ENCODE data around the gene DOCK11.

DOCK11 gene

DNA sequence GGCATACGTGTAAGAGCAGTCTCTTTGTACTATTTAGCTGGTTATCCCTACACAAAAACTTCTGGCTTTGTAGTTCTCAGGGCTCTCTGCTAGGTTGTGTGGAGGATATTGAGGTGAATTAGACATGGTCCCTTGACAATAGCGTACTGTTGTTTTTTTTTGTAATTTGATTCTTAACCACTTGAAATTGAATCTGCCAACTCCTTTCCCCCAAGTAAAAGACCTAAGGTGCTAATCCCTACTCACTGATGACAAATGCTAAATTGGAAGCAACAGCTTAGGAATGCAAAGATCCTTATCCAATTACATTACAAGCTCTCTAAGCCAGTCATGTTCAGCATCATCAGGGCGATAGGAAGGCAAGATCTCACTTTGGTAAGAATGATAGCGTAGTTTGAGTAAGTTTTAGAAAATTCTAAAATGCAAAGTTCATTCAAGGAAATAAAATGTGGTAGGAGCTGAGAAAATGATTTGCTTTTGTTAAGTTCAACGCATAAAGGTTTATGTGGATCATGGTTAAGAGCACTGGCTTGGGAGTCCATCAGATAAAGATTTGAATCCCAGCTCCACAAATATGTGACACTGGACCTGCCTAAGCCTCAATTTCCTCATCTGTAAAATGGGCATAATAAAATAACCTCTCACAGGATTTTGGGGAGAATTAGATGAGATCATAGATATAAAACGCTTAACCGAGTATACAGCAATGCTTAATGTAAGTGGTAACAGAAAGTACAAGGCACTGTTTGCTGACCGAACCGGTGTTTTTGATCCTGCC, 39.3 kb downstream of the DOCK11 start:
- FAIRE-seq, result no peak

DNA sequence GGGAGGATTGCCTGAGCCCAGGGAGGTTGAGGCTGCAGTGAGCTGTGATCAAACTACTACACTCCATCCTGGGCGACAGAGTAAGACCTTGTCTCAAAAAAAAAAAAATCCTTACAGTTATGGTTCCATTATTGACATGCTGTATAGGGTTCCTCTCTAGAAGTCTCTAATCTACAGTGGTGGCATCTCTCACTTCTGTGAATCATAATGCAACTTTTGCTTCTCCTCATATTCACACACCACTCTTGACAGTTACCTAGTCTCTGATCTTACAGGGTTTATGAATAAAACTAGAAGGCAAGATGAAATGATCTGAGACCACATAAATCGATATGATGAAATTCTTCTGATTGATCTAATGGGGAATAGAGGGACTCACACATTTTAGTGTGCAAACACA, 40.6 kb downstream of the DOCK11 start:
- no peak for FAIRE-seq

DNA sequence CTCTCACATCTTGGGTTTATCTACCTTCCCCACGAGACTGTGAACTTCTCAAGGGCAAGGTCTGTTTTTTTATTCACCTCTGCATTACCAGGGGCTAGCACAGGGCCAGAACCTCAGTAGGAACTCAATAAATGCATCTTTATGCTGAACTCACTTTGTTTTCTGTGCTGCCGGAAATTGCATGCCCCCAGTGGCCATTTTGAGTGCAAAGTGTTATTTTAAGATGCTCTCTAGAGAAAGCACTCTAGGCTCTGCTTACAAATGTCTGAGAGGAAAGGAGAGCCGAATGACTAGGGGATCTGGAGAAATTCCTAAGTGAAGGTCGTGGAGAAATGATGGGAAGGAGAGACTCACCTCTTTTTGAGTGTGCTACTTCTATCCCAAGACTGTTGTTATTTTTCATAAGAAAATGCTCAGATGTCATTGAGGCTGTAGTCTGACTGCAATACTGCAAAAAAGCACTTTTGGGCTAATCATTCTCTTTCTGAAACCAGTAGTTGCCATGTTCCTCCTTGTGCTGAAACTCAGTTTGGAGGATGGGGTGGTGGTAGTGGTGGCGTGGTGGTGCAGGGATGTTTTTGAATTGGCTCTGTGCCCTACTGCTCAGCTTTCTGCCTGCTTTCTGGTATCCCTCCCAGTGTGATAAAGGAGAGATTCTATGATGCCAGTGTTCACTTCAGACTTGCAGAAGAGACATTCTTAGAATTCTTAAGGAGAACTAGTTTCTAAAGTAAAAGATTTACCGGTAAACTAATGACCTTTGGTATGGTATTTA, 41.3 kb downstream of the DOCK11 start:
- no peak for FAIRE-seq

DNA sequence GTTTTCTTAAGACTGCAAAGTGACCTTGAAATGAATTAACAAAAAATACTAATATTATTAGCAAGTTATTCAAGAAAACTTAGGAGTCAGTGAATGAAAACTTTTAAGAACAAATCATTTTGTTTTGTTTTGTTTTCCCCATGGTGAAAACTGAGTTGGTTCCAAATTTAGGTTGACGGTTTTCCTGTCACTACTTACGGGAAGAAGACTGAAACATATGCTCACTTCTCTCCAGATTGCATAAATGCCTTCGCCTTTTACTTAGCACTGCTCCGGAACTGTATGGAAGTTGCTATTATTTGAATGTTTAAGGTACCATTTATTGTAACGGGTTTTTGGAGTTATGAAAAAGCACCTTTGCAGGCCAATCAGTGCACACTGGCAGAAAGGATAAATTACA, 42.8 kb downstream of the DOCK11 start:
- FAIRE-seq, result no peak

DNA sequence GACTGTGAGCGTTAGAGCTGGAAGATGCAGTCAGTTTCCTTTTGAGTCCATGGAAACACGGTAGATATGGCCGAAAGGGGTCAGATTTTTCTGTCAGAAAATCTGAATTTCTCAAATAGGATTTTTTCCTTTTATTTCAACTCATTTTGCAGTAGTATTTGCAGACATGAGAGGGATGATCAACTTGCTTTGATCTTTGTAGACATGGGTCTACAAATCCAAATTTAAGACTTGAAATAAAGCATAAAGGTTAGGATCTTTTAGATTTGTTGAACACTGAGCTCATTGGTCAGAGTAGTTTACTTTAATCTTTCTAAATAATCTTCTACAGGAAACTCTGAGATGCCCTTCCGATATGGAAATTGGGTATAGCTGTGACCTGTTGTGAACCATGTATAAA, 44.7 kb downstream of the DOCK11 start:
- FAIRE-seq, result no peak

DNA sequence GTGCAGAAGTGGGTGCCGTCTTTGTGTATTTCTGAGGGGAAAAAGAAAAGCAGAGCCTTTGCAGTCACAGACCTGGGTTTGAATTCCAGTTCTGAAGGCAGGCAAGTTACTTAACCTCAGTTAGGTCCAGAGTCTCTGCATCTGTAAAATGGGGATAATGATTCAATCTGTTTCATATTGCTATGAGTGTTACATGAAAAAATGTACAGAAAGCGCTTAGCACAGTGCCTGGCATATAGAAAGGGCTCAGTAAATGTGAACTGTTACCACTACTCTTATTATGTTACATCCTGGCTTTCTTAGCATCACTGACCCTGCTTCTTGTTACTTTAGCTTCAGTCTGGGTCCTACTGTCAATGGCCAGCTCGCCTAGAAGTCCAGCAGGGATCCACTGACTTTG, 45.9 kb downstream of the DOCK11 start:
- FAIRE-seq, result no peak

DNA sequence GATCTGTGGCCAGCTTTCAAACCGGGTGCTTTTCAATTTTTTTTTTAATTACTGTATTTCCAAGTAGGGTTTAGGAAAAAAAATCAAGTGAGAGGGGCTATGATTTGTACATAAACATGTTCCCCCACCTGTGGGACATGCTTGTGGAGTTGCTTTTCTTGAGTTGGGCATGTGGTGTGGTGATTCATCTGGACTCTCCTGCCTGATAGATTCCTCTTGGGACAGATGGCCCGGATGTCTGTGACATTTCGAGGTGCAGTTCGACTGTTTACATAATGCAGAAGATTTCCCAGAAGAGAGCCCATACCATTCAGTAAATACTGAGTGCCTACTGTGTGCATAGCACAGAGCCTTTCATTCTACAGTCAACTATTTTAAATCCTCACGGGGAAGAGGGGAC, 49.9 kb downstream of the DOCK11 start:
- no peak for FAIRE-seq

DNA sequence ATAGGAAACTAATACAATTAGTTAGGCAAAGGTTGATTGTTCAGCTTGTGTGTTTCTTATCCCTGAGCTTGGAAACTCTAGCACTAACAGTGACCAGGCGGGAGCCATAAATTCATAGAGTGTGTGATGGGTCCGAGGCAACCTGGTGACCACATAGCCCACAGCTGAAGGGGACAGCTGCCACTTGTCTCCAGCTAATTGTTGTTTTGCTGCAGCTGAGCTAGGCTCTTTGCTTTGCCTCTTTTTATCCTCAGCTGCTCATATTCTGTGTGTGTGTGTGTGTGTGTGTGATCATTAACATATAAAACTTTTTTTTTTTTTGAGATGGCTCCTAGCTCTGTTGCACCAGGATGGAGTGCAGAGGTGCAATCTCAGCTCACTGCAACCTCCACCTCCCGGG, 53.2 kb downstream of the DOCK11 start:
- no peak for FAIRE-seq

DNA sequence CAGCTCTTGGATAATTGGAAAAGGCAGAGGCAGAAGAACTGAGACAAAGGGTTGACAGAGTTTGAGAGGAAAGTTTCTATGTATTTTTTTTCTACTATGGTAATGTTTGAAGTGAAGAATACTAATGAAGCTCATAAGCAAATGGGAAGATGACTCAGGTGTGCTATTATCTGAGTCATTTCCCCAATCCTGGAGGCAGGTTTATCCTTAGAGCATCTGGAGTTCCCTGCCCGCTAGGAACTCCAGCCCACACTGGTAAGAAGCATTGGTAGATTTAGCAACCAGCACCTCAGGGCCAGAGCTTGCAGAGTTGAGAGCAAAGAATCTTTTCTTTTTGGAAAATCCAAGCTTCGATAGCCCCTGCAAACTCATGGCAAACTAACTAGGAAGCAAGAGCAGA, 55.2 kb downstream of the DOCK11 start:
- FAIRE-seq, result no peak

DNA sequence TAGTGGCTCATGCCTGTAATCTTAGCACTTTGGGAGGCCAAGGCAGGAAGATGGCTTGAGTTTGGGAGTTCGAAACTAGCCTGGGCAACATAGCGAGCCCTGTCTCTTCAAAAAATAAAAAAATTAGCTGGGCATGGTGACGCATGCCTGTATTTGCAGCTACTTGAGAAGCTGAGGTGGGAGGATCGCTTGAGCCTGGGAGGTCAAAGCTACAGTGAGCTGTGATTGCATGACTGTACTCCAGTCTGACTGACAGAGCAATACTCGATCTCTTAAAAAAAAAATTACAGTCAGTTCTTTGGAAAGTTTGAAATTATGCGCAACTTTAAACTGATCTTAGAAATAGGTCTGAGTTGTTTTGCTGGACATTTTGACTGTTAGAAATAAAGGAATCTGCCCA, 55.8 kb downstream of the DOCK11 start:
- no peak for FAIRE-seq

DNA sequence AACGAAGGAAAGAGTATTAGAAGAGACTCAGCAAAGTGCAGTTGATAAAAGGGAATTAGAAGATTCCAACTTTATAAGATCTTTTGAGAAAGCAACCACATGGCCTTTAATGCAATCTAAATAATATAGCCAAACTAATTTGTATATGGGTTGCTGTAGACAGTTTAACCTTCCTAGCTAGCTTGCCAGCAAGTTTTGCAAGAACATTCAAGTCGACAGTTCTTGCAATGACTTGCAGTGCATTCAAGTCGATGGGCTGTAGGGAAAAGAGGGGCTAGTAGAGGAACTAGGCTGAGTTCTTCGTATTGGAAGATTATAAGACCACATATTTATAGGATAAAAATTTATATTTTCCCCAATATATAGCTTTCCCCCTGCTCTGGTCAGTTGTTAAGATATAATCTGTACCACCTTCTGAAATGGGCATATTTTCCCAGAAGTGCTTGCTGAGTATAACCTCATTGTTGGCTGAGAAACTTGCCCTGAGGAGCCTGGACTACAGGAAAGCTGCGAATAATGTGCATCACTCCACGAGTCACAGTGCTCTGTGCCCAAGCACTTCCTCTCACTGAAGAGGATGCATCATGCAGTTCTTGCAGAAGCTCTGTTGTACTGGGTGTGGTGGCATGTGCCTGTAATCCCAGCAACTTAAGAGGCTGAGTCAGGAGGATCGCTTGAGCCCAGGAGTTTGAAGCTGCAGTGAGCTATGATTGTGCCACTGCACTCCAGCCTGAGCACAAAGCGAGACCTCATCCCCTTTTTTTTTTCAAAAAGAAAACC, 56.7 kb downstream of the DOCK11 start:
- no peak for FAIRE-seq

DNA sequence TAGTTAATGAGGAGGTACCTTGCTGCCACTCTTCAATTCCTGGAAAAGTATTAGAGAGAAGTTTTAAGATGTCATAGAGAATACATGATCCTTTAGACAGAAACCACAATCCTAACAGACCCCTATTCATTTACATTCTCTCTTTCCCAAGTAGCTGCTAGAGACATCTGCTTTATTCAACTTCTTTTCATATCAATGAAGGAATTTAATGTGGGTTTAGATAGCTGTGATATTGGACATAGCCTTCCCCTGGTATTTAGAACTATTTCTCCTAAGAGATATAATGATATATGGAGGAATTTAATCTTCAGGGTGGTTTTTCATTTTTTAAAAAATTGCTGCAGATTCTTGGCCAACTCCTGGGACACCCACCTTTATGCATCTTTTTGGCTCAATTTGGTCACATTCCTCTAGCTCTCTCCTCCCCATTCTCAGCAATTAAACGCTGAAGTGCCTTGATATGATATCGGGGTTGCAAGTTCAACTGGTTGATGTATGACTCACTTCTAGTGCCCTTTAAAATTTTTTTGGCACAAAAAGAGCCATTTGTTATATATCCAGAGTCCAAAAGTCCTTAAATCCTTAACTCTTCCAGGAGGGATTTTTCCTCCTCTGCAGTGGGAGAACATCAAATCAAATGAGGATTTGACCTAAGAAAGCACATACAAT, 57.6 kb downstream of the DOCK11 start:
- peak; percentile 43 for FAIRE-seq

DNA sequence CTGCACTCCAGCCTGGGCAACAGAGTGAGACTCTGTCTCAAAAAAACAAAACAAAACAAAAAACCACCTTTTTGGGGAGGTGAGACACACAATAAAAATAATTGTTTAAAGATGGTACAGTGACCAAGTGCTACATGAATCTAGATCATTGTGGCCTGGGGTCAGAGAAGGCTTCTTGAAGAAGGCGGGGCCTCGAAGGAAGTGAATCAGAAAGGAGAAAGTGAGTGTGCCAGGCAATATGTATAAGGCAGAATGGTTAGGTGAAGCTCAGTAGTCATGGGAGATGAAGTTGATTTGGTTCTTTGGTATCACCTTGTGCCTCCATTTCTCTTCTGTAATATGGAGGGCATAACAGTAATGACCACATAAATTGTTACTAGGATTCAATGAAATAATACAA, 58.9 kb downstream of the DOCK11 start:
- FAIRE-seq, result no peak

DNA sequence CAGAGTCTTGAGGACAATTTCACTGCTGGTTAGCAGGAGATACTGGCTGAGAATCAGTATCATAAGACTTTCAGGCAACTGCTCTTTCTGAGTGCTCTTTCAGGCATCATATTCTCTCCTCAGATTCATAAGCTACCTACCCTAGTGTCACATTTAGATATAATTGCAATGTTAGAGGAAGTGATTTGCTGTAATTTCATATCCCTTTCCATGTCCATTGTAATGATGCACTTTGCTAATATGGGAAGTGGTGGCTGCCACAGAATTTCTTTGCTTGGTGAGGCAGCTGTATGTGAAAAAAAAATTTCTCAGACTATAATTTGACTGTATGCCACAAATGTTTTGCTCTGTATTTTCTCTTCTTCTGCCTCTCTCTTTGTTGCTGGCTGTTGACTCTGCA, 63.3 kb downstream of the DOCK11 start:
- no peak for FAIRE-seq

DNA sequence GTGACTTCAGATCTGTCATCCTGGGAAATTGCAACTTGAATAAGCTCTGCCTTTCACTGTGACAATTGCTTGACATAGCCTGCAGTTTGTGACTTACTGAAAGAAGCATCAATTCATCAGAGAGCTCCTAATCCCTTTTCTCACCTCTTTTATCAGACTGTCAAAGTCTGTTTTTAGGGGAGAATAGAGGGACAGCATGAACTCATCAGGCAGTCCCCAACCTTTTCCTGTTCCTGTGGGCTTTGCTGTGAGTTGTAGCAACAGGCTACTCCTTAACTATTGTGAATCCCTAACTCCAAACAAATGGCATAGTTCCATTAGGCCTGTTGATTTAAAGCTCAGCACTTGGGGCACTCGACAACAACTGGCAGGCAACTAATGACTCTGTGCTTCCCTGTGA, 64.9 kb downstream of the DOCK11 start:
- no peak for FAIRE-seq

DNA sequence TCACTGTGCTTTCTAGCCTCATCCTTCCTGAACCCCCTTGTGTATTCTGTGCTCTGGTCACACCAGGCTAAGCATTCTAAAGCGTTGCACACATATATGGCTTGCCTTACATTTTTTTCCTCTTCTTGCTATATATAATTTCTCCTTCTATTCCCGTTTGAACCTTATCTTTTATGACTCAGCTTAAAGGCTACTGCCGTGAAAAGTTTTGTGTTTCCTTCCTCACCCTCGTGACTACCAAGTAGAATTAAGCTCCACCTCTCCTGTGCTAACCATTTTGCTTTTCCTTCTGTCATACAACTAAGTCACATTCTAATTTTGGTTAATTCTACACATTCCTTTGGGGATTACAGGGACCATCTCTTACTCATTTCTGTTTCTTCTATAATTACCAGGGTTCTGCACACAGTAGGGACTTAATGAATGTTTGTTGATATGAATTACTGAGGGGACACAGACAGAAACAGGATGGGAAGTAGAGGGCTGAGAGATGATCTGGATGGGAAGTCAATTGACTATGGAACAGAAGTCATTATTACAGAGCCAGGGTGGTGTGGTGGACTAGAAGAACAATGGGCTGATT, 67.1 kb downstream of the DOCK11 start:
- FAIRE-seq, result no peak

DNA sequence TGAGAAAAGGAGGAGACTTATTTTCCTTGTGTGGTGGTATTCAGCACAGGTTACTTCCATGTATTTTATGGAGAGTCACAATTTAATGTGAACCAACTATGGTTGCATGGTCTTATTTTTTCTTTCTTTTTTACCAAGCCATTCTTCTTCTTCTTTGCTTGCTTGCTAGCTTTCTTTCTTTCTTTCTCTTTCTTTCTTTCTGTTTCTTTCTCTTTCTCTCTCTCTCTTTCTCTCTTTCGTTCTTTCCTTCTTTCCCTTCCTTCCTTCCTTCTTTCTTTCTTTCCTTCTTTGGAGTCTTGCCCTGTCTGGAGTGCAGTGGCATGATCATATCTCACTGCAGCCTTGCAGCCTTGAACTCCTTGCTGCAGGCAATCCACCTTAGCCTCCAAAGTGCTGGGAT, 68.9 kb downstream of the DOCK11 start:
- FAIRE-seq, result no peak

DNA sequence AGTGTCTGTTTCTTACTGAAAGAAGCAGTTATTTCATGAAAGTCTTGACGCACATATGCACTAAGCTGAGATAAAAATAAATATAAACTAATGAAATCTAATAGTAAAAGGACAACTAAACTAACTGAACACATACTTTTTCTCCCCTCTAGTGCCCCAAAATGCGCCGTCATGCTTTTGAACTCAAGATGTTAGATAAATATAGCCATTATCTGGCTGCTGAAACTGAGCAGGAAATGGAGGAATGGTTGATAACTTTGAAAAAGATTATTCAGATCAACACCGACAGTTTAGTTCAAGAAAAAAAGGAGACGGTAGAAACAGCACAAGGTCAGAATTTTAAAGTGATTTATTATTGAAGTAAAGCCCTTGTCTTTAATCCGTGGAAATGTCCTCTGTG, 70.2 kb downstream of the DOCK11 start:
- FAIRE-seq, result no peak

DNA sequence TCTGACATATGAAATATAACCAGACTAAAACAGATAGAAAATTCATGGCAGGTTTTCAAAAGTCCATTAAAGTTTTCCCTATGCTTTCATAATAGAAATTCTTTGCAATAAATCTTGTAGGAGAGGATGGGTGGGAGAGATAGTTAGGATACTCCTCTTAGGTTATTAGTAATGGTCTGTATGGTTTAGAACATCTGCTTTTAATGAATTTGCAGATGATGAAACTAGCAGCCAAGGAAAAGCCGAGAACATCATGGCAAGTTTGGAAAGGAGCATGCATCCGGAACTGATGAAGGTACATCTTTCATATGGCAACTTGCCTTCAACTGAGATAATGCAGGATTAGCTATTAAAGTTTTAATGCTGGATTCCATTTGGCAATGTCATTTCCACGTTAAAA, 70.7 kb downstream of the DOCK11 start:
- peak; percentile 93 for FAIRE-seq

DNA sequence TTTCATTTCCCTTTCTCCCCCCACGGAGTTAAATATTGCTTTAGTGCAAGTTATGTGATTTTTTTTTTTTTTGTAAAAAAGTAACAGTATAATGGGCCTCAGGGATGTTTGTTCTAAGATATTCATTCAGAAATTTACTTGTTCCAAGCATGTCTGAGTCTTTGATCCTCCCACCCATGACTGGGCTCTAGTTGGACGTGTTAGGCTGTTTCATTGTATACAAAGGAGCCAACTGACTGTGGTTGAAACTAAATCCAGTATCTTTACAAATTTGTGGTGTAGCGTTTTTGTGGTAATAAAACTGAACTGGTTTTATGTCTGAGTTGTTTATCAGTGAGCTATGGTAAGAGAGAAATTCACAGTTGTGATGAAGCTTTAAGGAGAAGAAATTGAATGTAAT, 74.1 kb downstream of the DOCK11 start:
- no peak for FAIRE-seq

DNA sequence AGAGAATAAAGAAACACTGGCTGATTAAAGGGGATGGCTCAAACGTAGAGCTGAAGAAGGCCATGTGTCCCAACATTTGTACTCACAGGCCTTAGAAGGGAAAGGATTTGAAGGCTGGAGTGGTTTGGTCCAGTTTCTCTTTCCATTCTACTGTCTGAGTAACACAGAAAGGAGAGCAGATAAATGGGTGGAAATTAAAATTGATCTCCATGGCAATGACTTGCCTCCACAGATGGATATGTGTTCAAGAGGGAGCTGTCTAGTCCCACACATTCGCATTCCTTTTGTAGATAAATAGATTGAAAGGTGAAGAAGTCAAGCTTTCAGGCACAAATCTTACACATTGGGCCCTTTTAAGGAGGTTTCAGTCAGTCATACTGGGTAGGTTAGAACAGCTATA, 74.6 kb downstream of the DOCK11 start:
- no peak for FAIRE-seq

DNA sequence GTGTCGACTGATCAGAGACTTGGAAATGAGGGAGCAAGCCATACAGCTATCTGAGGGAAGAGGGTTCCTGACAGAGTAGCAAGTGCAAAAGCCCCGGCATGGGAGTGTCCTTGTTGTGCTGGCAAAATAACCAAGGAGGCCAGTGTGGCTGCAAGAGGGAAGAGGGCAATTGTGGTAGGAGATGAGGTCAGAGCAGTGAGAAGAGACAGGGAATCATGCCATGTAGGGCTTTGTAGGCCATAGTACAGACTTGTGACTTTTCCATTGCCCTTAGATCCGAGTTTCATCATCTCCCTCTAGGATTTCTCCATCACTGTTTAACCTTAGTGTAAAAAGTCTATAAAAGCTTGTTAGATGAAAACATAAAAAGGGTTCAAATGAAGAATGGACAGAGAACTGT, 76.2 kb downstream of the DOCK11 start:
- no peak for FAIRE-seq

DNA sequence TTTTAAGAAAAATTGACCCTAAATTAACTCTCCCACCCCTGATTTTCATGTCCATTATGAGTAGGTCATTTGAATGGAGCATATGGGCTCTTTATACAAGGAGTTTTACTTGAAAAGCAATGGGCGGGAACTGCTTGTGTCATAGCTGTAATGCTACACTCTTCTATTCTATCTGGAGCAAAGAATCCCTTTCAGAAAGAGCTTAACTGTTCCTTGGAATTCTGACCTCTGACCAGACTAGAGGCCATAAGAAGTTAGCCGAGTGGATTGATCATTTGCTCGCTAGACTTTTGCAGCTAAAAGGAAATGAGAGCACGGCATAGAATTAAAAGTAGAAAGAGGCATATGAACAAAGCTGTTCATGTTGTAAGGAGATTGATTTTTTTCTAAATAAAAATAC, 79.1 kb downstream of the DOCK11 start:
- FAIRE-seq, result no peak

Data from endometrium (tissue), 2 donors.